Adrenal gland (tissue), 5 donors: ENCODE results near the gene UGT1A6.

Experiments used
- POLR2A ChIP-seq, 2 donors: fragments of 450-650 bp; IDR thresholded peaks; one replicate each; pipeline ENCODE4 v1.6.1; 2017; ENCODE audit warnings: antibody characterized with exemption in 2 of 2, mild to moderate bottlenecking in 2 of 2, moderate library complexity in 1 of 2
- TF ChIP-seq, protein P1 (sequence below), 6 experiments: fragments of 450-650 bp in 4 of 6; fragments of 200-600 bp in 2 of 6; sonication (generic) in 1 of 6; IDR thresholded peaks; 1 replicate in 5 of 6; 2 replicates in 1 of 6; pipeline versions ENCODE4 v1.5.1 to v1.8.0; 2016 to 2021; ENCODE audit warnings: antibody characterized with exemption in 6 of 6, mild to moderate bottlenecking in 2 of 6, moderate library complexity in 1 of 6
- donor health status: DM: no; HTN: no; CAD: no.

DNA sequence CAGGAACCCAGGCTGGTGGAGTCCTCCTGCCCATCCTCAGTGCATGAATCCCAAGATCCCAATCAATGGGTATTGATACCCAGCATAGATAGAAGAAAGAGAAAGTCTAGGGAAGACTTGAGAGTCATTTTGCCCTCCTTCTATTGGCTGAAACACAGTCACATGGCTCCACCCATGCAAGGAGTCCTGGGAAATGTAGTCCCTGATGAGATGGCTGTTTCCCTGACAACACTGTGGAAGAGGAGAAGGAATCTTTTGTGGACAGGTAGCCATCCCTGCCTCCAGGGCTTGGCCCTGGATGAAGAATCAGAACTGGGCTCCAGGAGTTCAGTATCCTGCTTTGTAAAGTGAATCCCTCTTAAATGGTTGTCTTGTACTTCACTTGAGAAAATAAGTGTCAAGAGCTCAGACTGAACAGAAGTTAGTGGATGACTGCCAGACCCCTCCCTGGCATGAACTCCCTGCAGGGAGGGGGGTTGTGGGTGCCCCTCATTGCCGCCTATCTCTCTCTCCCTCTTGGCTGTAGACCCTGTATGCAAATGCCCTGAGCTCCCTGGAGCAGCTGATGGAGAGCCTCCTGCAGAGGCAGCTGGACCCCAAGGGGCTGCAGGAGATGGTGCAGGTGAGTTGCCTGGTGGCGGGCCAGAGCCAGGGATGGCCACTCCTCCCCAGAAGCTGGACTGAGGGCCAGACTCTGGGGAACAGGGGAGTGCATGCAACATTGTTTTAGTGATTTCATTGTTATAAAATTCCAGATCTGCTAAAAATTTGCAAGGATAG lies 121.6 kb downstream of the UGT1A6 start:
- TF ChIP-seq, protein P1, sequence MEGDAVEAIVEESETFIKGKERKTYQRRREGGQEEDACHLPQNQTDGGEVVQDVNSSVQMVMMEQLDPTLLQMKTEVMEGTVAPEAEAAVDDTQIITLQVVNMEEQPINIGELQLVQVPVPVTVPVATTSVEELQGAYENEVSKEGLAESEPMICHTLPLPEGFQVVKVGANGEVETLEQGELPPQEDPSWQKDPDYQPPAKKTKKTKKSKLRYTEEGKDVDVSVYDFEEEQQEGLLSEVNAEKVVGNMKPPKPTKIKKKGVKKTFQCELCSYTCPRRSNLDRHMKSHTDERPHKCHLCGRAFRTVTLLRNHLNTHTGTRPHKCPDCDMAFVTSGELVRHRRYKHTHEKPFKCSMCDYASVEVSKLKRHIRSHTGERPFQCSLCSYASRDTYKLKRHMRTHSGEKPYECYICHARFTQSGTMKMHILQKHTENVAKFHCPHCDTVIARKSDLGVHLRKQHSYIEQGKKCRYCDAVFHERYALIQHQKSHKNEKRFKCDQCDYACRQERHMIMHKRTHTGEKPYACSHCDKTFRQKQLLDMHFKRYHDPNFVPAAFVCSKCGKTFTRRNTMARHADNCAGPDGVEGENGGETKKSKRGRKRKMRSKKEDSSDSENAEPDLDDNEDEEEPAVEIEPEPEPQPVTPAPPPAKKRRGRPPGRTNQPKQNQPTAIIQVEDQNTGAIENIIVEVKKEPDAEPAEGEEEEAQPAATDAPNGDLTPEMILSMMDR (IDR thresholded peaks at IDR 0.05) = no peak
- TF ChIP-seq POLR2A (IDR thresholded peaks at IDR 0.05) = no peak
